Raji (cell line): ENCODE data around the gene C9orf78.

Source experiments
- POLR2A ChIP-seq: IDR thresholded peaks from 2 replicates; pipeline ENCODE4 v1.6.1; 2011; ENCODE audit warnings: low read depth, low read length, control low read depth; ENCODE audit not compliant: insufficient read depth

C9orf78 gene

DNA sequence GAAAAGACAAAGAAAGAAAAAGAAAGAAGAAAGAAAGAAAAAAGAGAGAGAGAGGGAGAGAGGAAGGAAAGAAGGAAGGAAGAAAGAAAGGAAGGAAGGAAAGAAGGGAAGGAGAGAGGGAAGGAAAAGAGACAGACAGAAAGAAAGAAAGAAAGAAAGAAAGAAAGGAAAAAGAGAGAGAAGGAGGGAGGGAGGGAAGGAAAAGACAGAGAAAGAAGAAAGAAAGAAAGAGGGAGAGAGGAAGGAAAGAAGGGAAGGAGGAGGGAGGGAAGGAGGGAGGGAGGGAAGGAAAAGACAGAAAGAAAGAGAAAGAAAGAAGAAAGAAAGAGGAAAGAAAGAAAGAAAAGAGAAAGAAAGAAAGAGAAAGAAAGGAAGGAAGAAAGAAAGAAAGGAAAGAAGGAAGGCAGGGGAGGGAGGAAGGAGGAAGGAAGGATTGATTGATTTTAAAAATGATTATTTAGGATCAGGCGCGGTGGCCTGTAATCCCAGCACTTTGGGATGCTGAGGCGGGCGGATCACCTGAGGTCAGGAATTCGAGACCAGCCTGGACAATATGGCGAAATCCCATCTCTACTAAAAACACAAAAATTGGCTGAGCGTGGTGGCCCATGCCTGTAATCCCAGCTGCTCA is 55.4 kb downstream of the C9orf78 start:
- no peak for TF ChIP-seq POLR2A

DNA sequence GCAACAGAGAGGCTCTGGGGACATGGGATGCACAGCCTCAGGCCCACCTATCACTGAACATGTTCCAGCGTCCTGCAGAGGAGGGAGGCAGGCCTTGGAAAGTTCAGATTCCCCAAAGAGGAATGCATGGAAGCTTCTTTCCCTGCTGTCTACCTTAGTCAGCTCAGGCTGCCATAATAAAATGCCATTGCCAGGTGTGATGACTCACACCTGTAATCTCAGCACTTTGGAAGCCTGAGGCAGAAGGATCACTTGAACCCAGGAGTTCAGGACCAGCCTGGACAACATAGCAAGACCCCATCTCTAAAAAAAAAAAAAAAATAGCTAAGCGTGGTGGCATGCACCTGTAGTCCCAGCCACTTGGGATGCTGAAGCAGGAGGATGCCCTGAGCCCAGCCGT is 56.6 kb downstream of the C9orf78 start:
- TF ChIP-seq POLR2A: no peak

DNA sequence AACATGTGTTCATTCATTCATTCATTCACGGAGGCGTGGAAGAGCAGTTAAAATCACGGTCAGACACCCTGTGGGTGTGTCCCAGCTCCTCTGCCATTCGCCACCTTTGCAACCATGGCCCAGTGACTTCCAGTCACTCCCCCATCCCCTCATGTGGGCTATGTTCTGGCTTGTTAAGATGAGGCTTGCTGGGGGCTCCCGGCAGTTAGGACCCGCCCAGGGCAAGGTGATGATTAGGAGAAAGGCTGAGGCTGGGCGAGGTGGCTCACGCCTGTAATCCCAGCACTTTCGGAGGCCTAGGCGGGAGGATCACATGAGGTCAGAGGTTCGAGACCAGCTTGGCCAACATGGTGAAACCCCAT is 57.3 kb downstream of the C9orf78 start:
- no peak for TF ChIP-seq POLR2A
